SJSA1 (cell line): ENCODE measurements around the gene LAMA5. TPM values are rescaled to one million over a fixed set of nuclear protein-coding genes. Genes with fewer than 3 reads are reported as not detected.

Experiments
- DNase-seq, 2 experiments: peaks; one replicate each; pipeline ENCODE4 v3.0.0-alpha.2; 2015 to 2020; ENCODE audit warnings: low spot score in 2 of 2, low read depth in 1 of 2
- H3K27ac ChIP-seq: fragments of 250-450 bp; sonication (Bioruptor Pico); 2 replicates; pipeline ENCODE4 v1.5.1; 2020; ENCODE audit warnings: mild to moderate bottlenecking, moderate library complexity
- H3K27me3 ChIP-seq: fragments of 250-450 bp; sonication (Bioruptor Pico); replicated peaks from 2 replicates; pipeline ENCODE4 v1.5.1; 2020; ENCODE audit warnings: mild to moderate bottlenecking, moderate library complexity
- H3K36me3 ChIP-seq: fragments of 250-450 bp; sonication (Bioruptor Pico); 2 replicates; pipeline ENCODE4 v1.5.1; 2020; ENCODE audit warnings: mild to moderate bottlenecking
- H3K4me1 ChIP-seq: fragments of 250-450 bp; sonication (Bioruptor Pico); replicated peaks from 2 replicates; pipeline ENCODE4 v1.6.1; 2021; ENCODE audit warnings: mild to moderate bottlenecking
- H3K4me3 ChIP-seq: fragments of 250-450 bp; sonication (Bioruptor Pico); 2 replicates; pipeline ENCODE4 v1.5.1; 2020; ENCODE audit warnings: mild to moderate bottlenecking
- H3K9me3 ChIP-seq: fragments of 250-450 bp; sonication (Bioruptor Pico); replicated peaks from 2 replicates; pipeline ENCODE4 v1.5.1; 2020; ENCODE audit warnings: mild to moderate bottlenecking
- total RNA-seq: library from RNA; depleted of rRNA; stranded (reverse); fragments of >200 nt; shearing (Covaris generic); gene quantifications from 2 replicates; pipeline ENCODE4 v1.2.3, GENCODE V29; 2014

Gene LAMA5
- total RNA-seq, 1 experiment from 2014 or later, result 3.6 TPM

- no peak for DNase-seq
- no peaks in the 10 kb centered on the region for H3K27me3 ChIP-seq
- 0 out of 2 replicates have a peak, but pooled peaks cover 2% of the 10 kb centered on the region for H3K9me3 ChIP-seq
- H3K4me1 ChIP-seq, result peaks cover 9% of the 10 kb centered on the region
- H3K4me3 ChIP-seq, result no peak overlapping the region
- no peaks in the 10 kb centered on the region for H3K36me3 ChIP-seq
- H3K27ac ChIP-seq, result no peak overlapping the region
Observed at GRCh38 chr20:62348604-62349003, 18.5 kb downstream of the LAMA5 start.

GRCh38 chr20:62347445-62347844 is 19.7 kb downstream of the LAMA5 start:
- H3K4me1 ChIP-seq, result peaks cover 9% of the 10 kb centered on the region
- H3K9me3 ChIP-seq, result 0 out of 2 replicates have a peak, but pooled peaks cover 2% of the 10 kb centered on the region
- 0 out of 2 replicates have a peak, but pooled peaks cover 3% of the 10 kb centered on the region for H3K27me3 ChIP-seq
- no peak overlapping the region for H3K27ac ChIP-seq
- H3K4me3 ChIP-seq, result no peak overlapping the region
- H3K36me3 ChIP-seq, result no peaks in the 10 kb centered on the region
- DNase-seq, result no peak

- Histone ChIP-seq H3K4me1 (peaks cover 9% of the 10 kb centered on the region), H3K27me3 (0 out of 2 replicates have a peak, but pooled peaks cover 3% of the 10 kb centered on the region), H3K4me3 (no peak overlapping the region), H3K9me3 (0 out of 2 replicates have a peak, but pooled peaks cover 2% of the 10 kb centered on the region), H3K36me3 (no peaks in the 10 kb centered on the region), H3K27ac (no peak overlapping the region)
- DNase-seq, result no peak
Observed at GRCh38 chr20:62347151-62347404, 20.0 kb downstream of the LAMA5 start.

- no peaks in the 10 kb centered on the region for H3K36me3 ChIP-seq
- 0 out of 2 replicates have a peak, but pooled peaks cover 2% of the 10 kb centered on the region for H3K9me3 ChIP-seq
- no peak overlapping the region for H3K27ac ChIP-seq
- H3K4me3 ChIP-seq, result no peak overlapping the region
- H3K4me1 ChIP-seq, result peaks cover 9% of the 10 kb centered on the region
- H3K27me3 ChIP-seq, result 0 out of 2 replicates have a peak, but pooled peaks cover 3% of the 10 kb centered on the region
- DNase-seq, result no peak
Observed at GRCh38 chr20:62346398-62347150, 20.5 kb downstream of the LAMA5 start.

- H3K4me3 ChIP-seq, result no peak overlapping the region
Observed at GRCh38 chr20:62345681-62346370, 21.3 kb downstream of the LAMA5 start.

GRCh38 chr20:62344782-62345181 is 22.3 kb downstream of the LAMA5 start:
- Histone ChIP-seq H3K4me3 (no peak overlapping the region), H3K27ac (no peak overlapping the region), H3K4me1 (peaks cover 9% of the 10 kb centered on the region), H3K9me3 (0 out of 2 replicates have a peak, but pooled peaks cover 2% of the 10 kb centered on the region), H3K27me3 (0 out of 2 replicates have a peak, but pooled peaks cover 3% of the 10 kb centered on the region), H3K36me3 (no peaks in the 10 kb centered on the region)
- peak; percentile 63 to 71 for DNase-seq

More at GRCh38 chr20:62345681-62346370, 21.3 kb downstream of the LAMA5 start:
- H3K27me3 ChIP-seq, result 0 out of 2 replicates have a peak, but pooled peaks cover 3% of the 10 kb centered on the region
- no peak overlapping the region for H3K27ac ChIP-seq
- no peaks in the 10 kb centered on the region for H3K36me3 ChIP-seq
- DNase-seq, result no peak
- 0 out of 2 replicates have a peak, but pooled peaks cover 2% of the 10 kb centered on the region for H3K9me3 ChIP-seq
- H3K4me1 ChIP-seq, result peaks cover 9% of the 10 kb centered on the region

GRCh38 chr20:62344092-62344491 is 23.0 kb downstream of the LAMA5 start:
- H3K36me3 ChIP-seq, result no peaks in the 10 kb centered on the region
- no peak overlapping the region for H3K27ac ChIP-seq
- H3K27me3 ChIP-seq, result 0 out of 2 replicates have a peak, but pooled peaks cover 3% of the 10 kb centered on the region
- H3K9me3 ChIP-seq, result 0 out of 2 replicates have a peak, but pooled peaks cover 2% of the 10 kb centered on the region
- no peak for DNase-seq
- no peak overlapping the region for H3K4me3 ChIP-seq
- peaks cover 9% of the 10 kb centered on the region for H3K4me1 ChIP-seq

- H3K36me3 ChIP-seq, result no peaks in the 10 kb centered on the region
Observed at GRCh38 chr20:62342910-62343309, 24.2 kb downstream of the LAMA5 start.

GRCh38 chr20:62339647-62340062 is 27.5 kb downstream of the LAMA5 start:
- H3K4me3 ChIP-seq, result no peak overlapping the region
- H3K4me1 ChIP-seq, result peaks cover 4% of the 10 kb centered on the region; the same call in 1 of the 2 replicates
- H3K27me3 ChIP-seq, result 0 out of 2 replicates have a peak, but pooled peaks cover 3% of the 10 kb centered on the region
- DNase-seq, result no peak
- H3K9me3 ChIP-seq, result no peaks in the 10 kb centered on the region
- H3K27ac ChIP-seq, result no peak overlapping the region
- no peaks in the 10 kb centered on the region for H3K36me3 ChIP-seq

More at GRCh38 chr20:62342910-62343309, 24.2 kb downstream of the LAMA5 start:
- no peaks in the 10 kb centered on the region for H3K9me3 ChIP-seq
- H3K27me3 ChIP-seq, result 0 out of 2 replicates have a peak, but pooled peaks cover 3% of the 10 kb centered on the region
- H3K4me1 ChIP-seq, result peaks cover 9% of the 10 kb centered on the region
- DNase-seq, result no peak
- no peak overlapping the region for H3K27ac ChIP-seq
- no peak overlapping the region for H3K4me3 ChIP-seq

GRCh38 chr20:62338294-62338620 is 28.9 kb downstream of the LAMA5 start:
- no peaks in the 10 kb centered on the region for H3K4me1 ChIP-seq

GRCh38 chr20:62337558-62338293 is 29.4 kb downstream of the LAMA5 start:
- H3K27ac ChIP-seq, result no peak overlapping the region
- H3K36me3 ChIP-seq, result no peaks in the 10 kb centered on the region
- 0 out of 2 replicates have a peak, but pooled peaks cover under 1% of the 10 kb centered on the region for H3K27me3 ChIP-seq

More at GRCh38 chr20:62338294-62338620, 28.9 kb downstream of the LAMA5 start:
- Histone ChIP-seq H3K4me3 (no peak overlapping the region), H3K36me3 (no peaks in the 10 kb centered on the region), H3K27me3 (0 out of 2 replicates have a peak, but pooled peaks cover 3% of the 10 kb centered on the region), H3K9me3 (no peaks in the 10 kb centered on the region), H3K27ac (no peak overlapping the region)
- DNase-seq, result no peak

GRCh38 chr20:62336775-62337557 is 30.1 kb downstream of the LAMA5 start:
- H3K4me3 ChIP-seq, result no peak overlapping the region
- no peaks in the 10 kb centered on the region for H3K36me3 ChIP-seq
- H3K9me3 ChIP-seq, result no peaks in the 10 kb centered on the region
- no peak for DNase-seq
- no peak overlapping the region for H3K27ac ChIP-seq
- H3K4me1 ChIP-seq, result no peaks in the 10 kb centered on the region
- H3K27me3 ChIP-seq, result no peaks in the 10 kb centered on the region

More at GRCh38 chr20:62337558-62338293, 29.4 kb downstream of the LAMA5 start:
- Histone ChIP-seq H3K4me3 (no peak overlapping the region), H3K4me1 (no peaks in the 10 kb centered on the region), H3K9me3 (no peaks in the 10 kb centered on the region)
- no peak for DNase-seq

GRCh38 chr20:62336329-62336728 is 30.8 kb downstream of the LAMA5 start:
- no peaks in the 10 kb centered on the region for H3K36me3 ChIP-seq
- H3K9me3 ChIP-seq, result no peaks in the 10 kb centered on the region
- DNase-seq, result no peak
- H3K27me3 ChIP-seq, result no peaks in the 10 kb centered on the region
- no peaks in the 10 kb centered on the region for H3K4me1 ChIP-seq
- H3K4me3 ChIP-seq, result no peak overlapping the region
- H3K27ac ChIP-seq, result no peak overlapping the region
